GM06990 (cell line): Measurements from ENCODE around the gene METTL27.
"Not testable (repeated sequence)": the region's sequence is repeated elsewhere in the genome, so short reads cannot be mapped to it uniquely, and the experiment has no call there.

ENCODE experiments used
- DNase-seq: peaks from one replicate; pipeline ENCODE4 v3.0.0-alpha.2; 2011; ENCODE audit not compliant: insufficient read length; ENCODE audit errors: extremely low read depth
- H3K27me3 ChIP-seq: replicated peaks from 2 replicates; pipeline ENCODE4 v1.6.0; 2011; ENCODE audit warnings: low read length; ENCODE audit not compliant: control insufficient read depth, insufficient read depth
- H3K36me3 ChIP-seq: 2 replicates; pipeline ENCODE4 v1.5.1; 2011; ENCODE audit warnings: low read length; ENCODE audit not compliant: control insufficient read depth, insufficient read depth
- H3K4me3 ChIP-seq: replicated peaks from 2 replicates; pipeline ENCODE4 v1.5.1; 2011; ENCODE audit warnings: low read depth, mild to moderate bottlenecking, control low read depth, low read length
- CTCF ChIP-seq: IDR thresholded peaks from 2 replicates; pipeline ENCODE4 v1.5.1; 2011; ENCODE audit warnings: low read length, control low read depth, mild to moderate bottlenecking, inconsistent platforms; ENCODE audit not compliant: insufficient read depth, poor library complexity, severe bottlenecking

Gene METTL27

GRCh38 chr7:73822319-73823173 is 19.8 kb downstream of the METTL27 start:
- no peaks in the 10 kb centered on the region; the same call in 1 of the 2 replicates for H3K27me3 ChIP-seq
- H3K4me3 ChIP-seq: no peak overlapping the region
- no peak for DNase-seq
- TF ChIP-seq CTCF: no peak
- no peaks in the 10 kb centered on the region for H3K36me3 ChIP-seq

- H3K4me3 ChIP-seq, H3K27me3 ChIP-seq, H3K36me3 ChIP-seq, DNase-seq: not testable (repeated sequence)
Measured at GRCh38 chr7:73821597-73822285, 20.6 kb downstream of the METTL27 start.

- no peaks in the 10 kb centered on the region for H3K36me3 ChIP-seq
- TF ChIP-seq CTCF: no peak
- no peak for DNase-seq
- H3K27me3 ChIP-seq: no peaks in the 10 kb centered on the region; the same call in 1 of the 2 replicates
- H3K4me3 ChIP-seq: no peak overlapping the region
Measured at GRCh38 chr7:73820013-73820412, 22.3 kb downstream of the METTL27 start.

- no peak for TF ChIP-seq CTCF
- no peak overlapping the region for H3K4me3 ChIP-seq
- H3K27me3 ChIP-seq: no peaks in the 10 kb centered on the region; the same call in 1 of the 2 replicates
- DNase-seq: no peak
- H3K36me3 ChIP-seq: no peaks in the 10 kb centered on the region
Measured at GRCh38 chr7:73817121-73817520, 25.2 kb downstream of the METTL27 start.

GRCh38 chr7:73815436-73815835 is 26.9 kb downstream of the METTL27 start:
- no peak for DNase-seq
- Histone ChIP-seq H3K36me3 (no peaks in the 10 kb centered on the region), H3K4me3 (no peak overlapping the region), H3K27me3 (no peaks in the 10 kb centered on the region; the same call in 1 of the 2 replicates)
- TF ChIP-seq CTCF: no peak

GRCh38 chr7:73812996-73813395 is 29.3 kb downstream of the METTL27 start:
- TF ChIP-seq CTCF: no peak
- Histone ChIP-seq H3K27me3 (no peaks in the 10 kb centered on the region; the same call in 1 of the 2 replicates), H3K4me3 (no peak overlapping the region), H3K36me3 (no peaks in the 10 kb centered on the region)
- no peak for DNase-seq
